Stimulated activated CD4-positive, alpha-beta T cell treated with anti-CD3 and anti-CD28 coated beads, Interleukin-1b, Interleukin-23, amount 100 ng/mL, for 1 hour (primary cell): Measurements from ENCODE around the gene TRIM66.

Experiments
- DNase-seq, 2 donors: peaks; one replicate each; pipeline ENCODE4 v3.0.0-alpha.2; 2020; ENCODE audit warnings: low read depth in 2 of 2

TRIM66 gene

DNA sequence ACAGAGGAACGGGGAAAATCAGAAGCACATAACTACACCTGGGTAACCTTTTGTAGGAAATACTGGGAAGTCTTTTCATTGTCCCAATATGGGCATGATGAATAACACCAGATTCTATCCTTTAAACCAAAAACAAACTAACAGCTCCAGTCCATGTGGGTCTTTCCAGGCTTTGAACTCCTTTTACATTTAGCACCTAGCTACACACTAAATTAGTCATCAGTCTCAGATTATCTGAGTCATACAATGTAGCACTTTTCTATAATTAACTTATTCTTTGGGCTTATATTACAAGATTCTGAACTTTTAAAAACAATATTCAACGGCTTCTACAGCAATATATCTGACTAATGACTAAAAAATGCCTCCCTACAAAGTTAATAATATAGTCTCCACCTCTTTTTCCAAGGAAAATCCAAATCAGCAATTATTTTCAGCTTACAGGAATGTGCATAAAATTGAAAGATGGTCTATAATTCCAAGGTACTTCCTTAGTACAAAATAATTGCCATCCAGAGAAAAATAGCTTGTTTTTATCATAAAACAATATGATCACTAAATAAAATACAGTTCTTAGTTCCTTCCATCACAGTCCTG, 114.8 kb downstream of the TRIM66 start:
- DNase-seq = no peak

GRCh38 chr11:8566613-8567210, 115.8 kb downstream of the TRIM66 start:
- DNase-seq = no peak

- DNase-seq = no peak
Measured at GRCh38 chr11:8564526-8564925, 117.9 kb downstream of the TRIM66 start.
